Smooth muscle cell (in vitro differentiated cells): ENCODE measurements around the gene SUMO4. TPM values are rescaled to one million over a fixed set of nuclear protein-coding genes. Genes with fewer than 3 reads are reported as not detected.

ENCODE experiments used
- DNase-seq: peaks from one replicate; lab custom pipeline; 2025; ENCODE audit not compliant: unreplicated experiment; lab: John Stamatoyannopoulos, UW
- H2AFZ ChIP-seq: fragments of 200-600 bp; sonication (generic); 2 replicates; pipeline ENCODE4 v1.6.0; 2016; ENCODE audit warnings: antibody characterized with exemption, low read depth, mild to moderate bottlenecking
- H3F3A ChIP-seq: fragments of 200-600 bp; sonication (generic); 2 replicates; pipeline ENCODE4 v1.6.0; 2017; ENCODE audit warnings: antibody characterized with exemption, low read depth
- H3K27ac ChIP-seq: fragments of 200-600 bp; sonication (generic); 2 replicates; pipeline ENCODE4 v1.5.1; 2016; ENCODE audit warnings: low read depth, mild to moderate bottlenecking
- H3K27me3 ChIP-seq: fragments of 200-600 bp; sonication (generic); 2 replicates; pipeline ENCODE4 v1.6.1; 2016; ENCODE audit warnings: low read depth, mild to moderate bottlenecking
- H3K36me3 ChIP-seq: fragments of 200-600 bp; sonication (generic); 2 replicates; pipeline ENCODE4 v1.5.1; 2016; ENCODE audit warnings: low read depth
- H3K4me1 ChIP-seq: fragments of 200-600 bp; sonication (generic); 2 replicates; pipeline ENCODE4 v1.5.1; 2016; ENCODE audit warnings: low read depth
- H3K4me2 ChIP-seq: fragments of 200-600 bp; sonication (generic); 2 replicates; pipeline ENCODE4 v1.6.0; 2016; ENCODE audit warnings: mild to moderate bottlenecking
- H3K4me3 ChIP-seq: fragments of 200-600 bp; sonication (generic); 2 replicates; pipeline ENCODE4 v1.5.1; 2016; ENCODE audit warnings: mild to moderate bottlenecking
- H3K79me2 ChIP-seq: fragments of 200-600 bp; sonication (generic); 2 replicates; pipeline ENCODE4 v1.6.0; 2016; ENCODE audit warnings: low read depth, mild to moderate bottlenecking
- H3K9ac ChIP-seq: fragments of 200-600 bp; sonication (generic); 2 replicates; pipeline ENCODE4 v1.6.0; 2016; ENCODE audit warnings: low read depth
- H3K9me3 ChIP-seq: fragments of 200-600 bp; sonication (generic); replicated peaks from 2 replicates; pipeline ENCODE4 v1.5.1; 2016; ENCODE audit warnings: low read depth
- H4K20me1 ChIP-seq: fragments of 200-600 bp; sonication (generic); 2 replicates; pipeline ENCODE4 v1.6.0; 2016; ENCODE audit warnings: low read depth
- CTCF ChIP-seq: fragments of 200-600 bp; sonication (generic); IDR thresholded peaks from 2 replicates; pipeline ENCODE4 v1.5.1; 2017; ENCODE audit warnings: borderline replicate concordance, mild to moderate bottlenecking, antibody characterized with exemption; ENCODE audit not compliant: insufficient read depth, poor library complexity, severe bottlenecking
- WGBS: methylation state at CpG from one replicate; pipeline ENCODE4 v1.1.7; 2016; ENCODE audit warnings: low lambda C conversion rate; 5-methylcytosine and 5-hydroxymethylcytosine counted together
- polyA plus RNA-seq: library from polyadenylated mRNA; unstranded; fragments of >200 nt; fragmentation: Nextera tagmentation; extraction: Ambion mirVana; gene quantifications from 2 replicates; pipeline ENCODE4 v1.2.1, GENCODE V29; 2016
- total RNA-seq: library from RNA; depleted of rRNA; stranded (reverse); fragments of >200 nt; gene quantifications from 2 replicates; pipeline ENCODE4 v1.2.3, GENCODE V29; 2014

SUMO4 gene
- total and polyA plus RNA-seq, 2 experiments from 2014 or later = 0.15 to 1.4 TPM

- Histone ChIP-seq H4K20me1 (no peaks in the 10 kb centered on the region), H3F3A (no peaks in the 10 kb centered on the region), H3K9me3 (no peaks in the 10 kb centered on the region), H3K4me2 (no peak overlapping the region), H3K27me3 (no peaks in the 10 kb centered on the region), H3K79me2 (no peaks in the 10 kb centered on the region), H3K27ac (no peak overlapping the region), H3K36me3 (no peaks in the 10 kb centered on the region), H3K4me3 (no peak overlapping the region), H3K4me1 (peaks cover 8% of the 10 kb centered on the region), H2AFZ (no peak overlapping the region), H3K9ac (no peak overlapping the region)
- 96% methylated on average over 13 of the region's 13 CpGs for WGBS
- TF ChIP-seq CTCF = no peak
- no peak for DNase-seq
These were observed 19.8 kb downstream of the SUMO4 start for GRCh38 chr6:149419696-149420404.

GRCh38 chr6:149421132-149421531, 21.1 kb downstream of the SUMO4 start:
- no peak for TF ChIP-seq CTCF
- H3K27ac ChIP-seq = no peak overlapping the region
- no peak for DNase-seq
- no peaks in the 10 kb centered on the region for H3K9me3 ChIP-seq
- no peaks in the 10 kb centered on the region for H4K20me1 ChIP-seq
- H3K4me2 ChIP-seq = no peak overlapping the region
- H3K79me2 ChIP-seq = no peaks in the 10 kb centered on the region
- no peaks in the 10 kb centered on the region for H3K27me3 ChIP-seq
- H3K4me1 ChIP-seq = peaks cover 8% of the 10 kb centered on the region
- 87% methylated on average over 5 of the region's 5 CpGs for WGBS
- H3K4me3 ChIP-seq = no peak overlapping the region
- no peak overlapping the region for H3K9ac ChIP-seq
- no peak overlapping the region for H2AFZ ChIP-seq
- no peaks in the 10 kb centered on the region for H3F3A ChIP-seq
- no peaks in the 10 kb centered on the region for H3K36me3 ChIP-seq

GRCh38 chr6:149422581-149422980, 22.5 kb downstream of the SUMO4 start:
- no peaks in the 10 kb centered on the region for H3K27me3 ChIP-seq
- no peaks in the 10 kb centered on the region for H3K36me3 ChIP-seq
- H3K4me3 ChIP-seq = no peak overlapping the region
- WGBS = 90% methylated on average over 4 of the region's 4 CpGs
- no peaks in the 10 kb centered on the region for H4K20me1 ChIP-seq
- no peak for DNase-seq
- H3K79me2 ChIP-seq = no peaks in the 10 kb centered on the region
- H2AFZ ChIP-seq = no peak overlapping the region
- TF ChIP-seq CTCF = no peak
- H3K4me1 ChIP-seq = peaks cover 8% of the 10 kb centered on the region
- no peak overlapping the region for H3K9ac ChIP-seq
- no peaks in the 10 kb centered on the region for H3F3A ChIP-seq
- no peak overlapping the region for H3K27ac ChIP-seq
- no peak overlapping the region for H3K4me2 ChIP-seq
- H3K9me3 ChIP-seq = no peaks in the 10 kb centered on the region

- Histone ChIP-seq H3K4me1 (peaks cover 8% of the 10 kb centered on the region), H3K27ac (no peak overlapping the region), H3K9me3 (no peaks in the 10 kb centered on the region), H3F3A (no peaks in the 10 kb centered on the region), H3K79me2 (no peaks in the 10 kb centered on the region), H3K9ac (no peak overlapping the region), H4K20me1 (no peaks in the 10 kb centered on the region), H3K4me2 (peak overlapping the region; percentile 43), H3K4me3 (no peak overlapping the region), H3K27me3 (no peaks in the 10 kb centered on the region), H2AFZ (peak overlapping the region; percentile 54), H3K36me3 (no peaks in the 10 kb centered on the region)
- WGBS = 85% methylated on average over 7 of the region's 7 CpGs
- TF ChIP-seq CTCF = no peak
- no peak for DNase-seq
These were observed 23.9 kb downstream of the SUMO4 start for GRCh38 chr6:149423964-149424440.
